DMS153 treated with DMSO at 0.1 percent for 48 hours (cell line): ENCODE data around the gene RAB33A.
A peak's percentile ranks its signal among the peaks of the same experiment; 100 is the strongest.

Source experiments
- DNase-seq: peaks from one replicate; lab custom pipeline; 2025; ENCODE audit not compliant: unreplicated experiment; lab: John Stamatoyannopoulos, UW

Gene RAB33A

DNA sequence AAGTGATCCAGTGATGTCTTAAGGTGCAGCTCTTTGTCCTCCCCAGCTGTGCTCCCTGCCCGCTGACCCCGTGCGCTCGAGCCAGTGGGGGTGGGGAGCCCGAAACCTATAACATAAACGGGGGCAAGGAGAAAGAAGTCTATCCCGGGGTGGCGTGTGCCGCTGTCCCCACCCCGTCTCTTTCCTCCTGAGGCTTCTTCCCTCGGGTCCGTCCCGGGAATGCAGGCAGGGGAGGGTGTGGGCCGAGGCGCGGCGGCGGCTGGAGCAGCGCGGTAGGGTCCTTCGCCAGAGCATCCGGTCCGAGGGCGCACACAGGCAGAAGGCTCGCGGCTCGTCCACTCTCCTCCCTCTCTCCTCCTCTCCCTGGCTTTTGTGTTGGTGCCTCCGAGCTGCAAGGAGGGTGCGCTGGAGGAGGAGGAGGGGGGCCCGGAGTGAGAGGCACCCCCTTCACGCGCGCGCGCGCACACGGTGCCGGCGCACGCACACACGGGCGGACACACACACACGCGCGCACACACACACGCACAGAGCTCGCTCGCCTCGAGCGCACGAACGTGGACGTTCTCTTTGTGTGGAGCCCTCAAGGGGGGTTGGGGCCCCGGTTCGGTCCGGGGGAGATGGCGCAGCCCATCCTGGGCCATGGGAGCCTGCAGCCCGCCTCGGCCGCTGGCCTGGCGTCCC is at the start of gene RAB33A:
TSS of gene RAB33A (plus strand) at position 517 of the 681 bp plus-strand sequence. CDS start at position 618, 101 bp downstream.
- DNase-seq: no peak

DNA sequence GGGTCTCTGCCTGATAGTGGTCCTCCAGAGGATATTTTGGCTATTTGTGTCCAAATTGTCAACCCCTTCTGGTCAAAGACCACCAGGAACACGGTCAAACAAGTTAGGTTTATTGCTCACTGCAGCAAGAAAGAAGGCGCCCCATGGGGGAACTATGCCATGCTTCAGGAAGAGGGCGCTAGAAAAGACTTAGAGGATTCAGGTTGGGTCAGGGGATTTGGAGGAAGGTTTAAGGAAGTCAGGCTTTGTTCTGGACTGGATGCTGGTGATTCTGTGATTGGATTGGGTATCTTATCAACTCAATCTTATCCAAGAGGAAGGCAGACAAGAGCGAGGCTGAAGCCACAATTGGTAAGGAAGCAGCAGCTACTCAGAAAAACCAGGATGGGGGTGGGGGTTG is 47.2 kb upstream of the RAB33A start:
- DNase-seq: no peak

- DNase-seq: no peak
Measured at GRCh38 chrX:130125091-130125874, 46.5 kb upstream of the RAB33A start.

GRCh38 chrX:130130990-130131389 is 40.8 kb upstream of the RAB33A start:
- DNase-seq: no peak

GRCh38 chrX:130136496-130136895 is 35.3 kb upstream of the RAB33A start:
- DNase-seq: no peak

DNA sequence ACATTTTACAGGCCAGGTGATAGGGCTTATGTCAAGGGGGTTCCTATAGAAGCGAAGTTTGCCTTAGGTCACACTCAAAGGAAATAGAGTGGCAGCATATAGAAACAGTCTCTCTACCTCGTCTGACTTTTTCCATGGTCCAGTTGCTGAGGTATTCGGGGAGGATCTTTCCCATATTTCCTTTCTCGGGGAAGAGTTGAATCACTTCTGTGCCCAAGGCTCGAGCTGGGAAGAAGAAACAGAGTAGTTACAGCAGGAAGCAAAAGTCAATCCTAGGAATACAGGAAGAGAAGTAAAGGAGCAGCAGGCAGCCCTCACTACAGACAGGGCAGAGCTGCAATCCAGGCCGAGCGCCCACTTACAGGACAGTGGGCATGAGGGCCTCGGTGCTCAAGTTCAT is 34.8 kb upstream of the RAB33A start:
- DNase-seq: no peak

DNA sequence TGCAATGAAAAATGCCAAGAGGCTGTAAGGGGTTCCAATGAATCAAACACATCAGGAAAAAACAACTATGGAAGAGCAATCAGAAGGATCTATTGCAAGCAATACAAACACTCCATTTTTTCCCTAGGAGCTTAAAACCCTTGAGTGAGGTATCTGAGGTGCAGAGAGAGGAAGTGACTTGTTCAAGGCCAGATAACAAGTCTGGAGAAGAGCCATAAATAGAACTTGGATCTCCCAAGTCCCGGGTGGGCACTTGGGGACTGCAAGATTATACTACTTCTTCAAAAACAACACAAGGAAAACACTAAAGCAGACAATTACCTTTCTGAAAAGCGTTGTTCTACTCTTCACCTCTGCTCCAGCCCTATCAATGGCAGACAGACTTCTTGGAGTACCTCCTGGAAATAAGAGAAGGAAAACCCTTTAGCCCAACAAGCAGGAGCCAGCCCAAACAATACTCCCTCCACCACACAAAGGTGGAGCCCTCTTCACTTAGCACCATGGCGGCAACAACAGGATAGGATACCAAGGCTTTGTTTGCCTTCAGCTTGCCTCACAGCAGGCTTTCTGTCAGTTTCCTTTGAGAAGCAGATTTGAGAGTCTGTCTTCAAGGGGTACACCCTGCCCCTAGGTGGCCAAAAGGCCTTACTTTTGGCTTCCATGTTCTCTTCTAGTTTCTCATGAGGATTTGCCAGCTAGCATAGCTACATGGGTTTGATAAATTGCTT is 32.1 kb upstream of the RAB33A start:
- DNase-seq: no peak

DNA sequence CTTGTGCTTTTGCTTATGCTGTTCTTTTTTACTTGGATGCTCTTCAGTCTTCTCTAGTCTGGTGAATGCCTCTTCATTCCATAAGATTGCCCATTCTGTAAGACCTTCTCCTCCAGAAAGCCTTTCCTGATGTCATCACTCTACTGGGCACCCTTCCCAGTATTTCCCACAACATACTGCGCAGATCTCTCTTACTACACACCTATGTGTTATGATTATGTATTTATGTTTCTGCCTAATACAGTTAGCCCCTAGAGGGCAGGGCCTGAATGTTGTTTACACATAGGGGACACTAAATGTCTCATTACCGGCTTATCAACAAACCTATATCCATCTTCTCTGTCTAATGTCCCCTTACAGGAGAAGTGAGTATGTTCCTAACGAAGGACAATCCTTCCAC is 27.3 kb upstream of the RAB33A start:
- DNase-seq: no peak

GRCh38 chrX:130145123-130145522 is 26.6 kb upstream of the RAB33A start:
- DNase-seq: no peak

- DNase-seq: no peak
Measured at GRCh38 chrX:130147631-130148030, 24.1 kb upstream of the RAB33A start.

GRCh38 chrX:130155564-130155963 is 16.2 kb upstream of the RAB33A start:
- DNase-seq: no peak

DNA sequence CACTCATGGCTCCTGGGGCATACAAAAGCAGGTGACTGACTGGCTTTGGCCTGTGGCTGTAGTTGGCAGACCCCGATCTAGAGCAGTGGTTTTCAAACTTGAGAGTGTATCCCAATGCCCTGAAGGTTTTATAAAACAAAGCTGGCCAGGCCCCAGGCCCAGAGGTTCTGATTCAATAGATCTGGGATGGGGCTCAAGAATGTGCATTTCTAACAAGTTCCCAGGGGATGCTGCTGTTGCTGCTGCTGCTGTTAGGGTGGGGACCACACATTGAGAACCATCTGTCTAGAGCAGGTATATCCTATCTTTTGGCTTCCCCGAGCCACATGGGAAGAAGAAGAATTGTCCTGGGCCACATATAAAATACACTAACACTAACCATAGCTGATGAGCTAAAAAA is 13.5 kb upstream of the RAB33A start:
- no peak for DNase-seq

DNA sequence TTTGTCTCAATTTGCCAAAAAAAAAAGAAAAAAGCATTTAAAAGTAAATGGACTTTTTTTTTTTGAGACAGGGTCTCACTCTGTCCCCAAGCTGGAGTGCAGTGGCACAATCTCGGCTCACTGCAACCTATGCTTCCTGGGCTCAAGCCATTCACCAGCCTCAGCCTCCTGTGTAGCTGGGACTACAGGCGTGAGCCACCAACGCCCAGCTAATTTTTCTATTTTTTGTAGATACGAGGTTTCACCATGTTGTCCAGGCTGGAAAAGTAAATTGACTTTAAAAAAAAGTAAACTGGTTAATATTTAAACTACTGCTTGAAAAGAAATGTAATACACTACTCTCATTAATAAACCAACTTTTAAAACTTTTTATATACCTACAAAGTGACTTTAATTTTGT is 12.0 kb upstream of the RAB33A start:
- no peak for DNase-seq

DNA sequence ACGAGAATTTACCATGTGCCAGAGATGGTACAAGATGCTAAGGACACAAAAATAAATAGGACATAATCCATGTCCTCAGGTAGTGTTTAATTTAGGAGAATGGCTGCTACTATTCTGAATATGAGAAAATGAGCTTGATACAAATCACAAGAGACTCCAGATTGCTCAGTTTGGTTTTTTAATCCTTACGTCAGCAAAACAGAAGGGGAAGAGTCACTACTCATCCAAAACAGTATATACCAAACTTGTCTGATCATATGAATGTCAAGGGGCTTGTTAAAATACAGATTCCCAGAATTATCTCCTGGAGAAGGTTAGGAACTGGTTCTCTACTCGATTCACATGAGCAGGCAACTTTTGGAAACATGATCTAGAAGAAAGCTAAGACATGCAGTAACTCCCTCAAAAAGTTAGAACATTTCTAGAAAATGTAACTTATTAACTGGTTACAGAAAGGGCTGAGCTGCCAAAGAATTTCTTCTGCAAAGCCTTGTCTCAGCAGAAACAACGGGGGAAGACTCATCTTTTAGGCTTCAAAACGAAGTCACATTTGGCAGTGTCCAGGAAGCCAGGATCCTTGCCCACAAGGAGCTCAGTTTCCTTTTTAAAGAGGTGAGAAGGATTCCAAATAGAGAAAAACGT is 9.5 kb upstream of the RAB33A start:
- no peak for DNase-seq

- DNase-seq: no peak
Measured at GRCh38 chrX:130163398-130163797, 8.4 kb upstream of the RAB33A start.

GRCh38 chrX:130165181-130165702 is 6.5 kb upstream of the RAB33A start:
- DNase-seq: no peak

DNA sequence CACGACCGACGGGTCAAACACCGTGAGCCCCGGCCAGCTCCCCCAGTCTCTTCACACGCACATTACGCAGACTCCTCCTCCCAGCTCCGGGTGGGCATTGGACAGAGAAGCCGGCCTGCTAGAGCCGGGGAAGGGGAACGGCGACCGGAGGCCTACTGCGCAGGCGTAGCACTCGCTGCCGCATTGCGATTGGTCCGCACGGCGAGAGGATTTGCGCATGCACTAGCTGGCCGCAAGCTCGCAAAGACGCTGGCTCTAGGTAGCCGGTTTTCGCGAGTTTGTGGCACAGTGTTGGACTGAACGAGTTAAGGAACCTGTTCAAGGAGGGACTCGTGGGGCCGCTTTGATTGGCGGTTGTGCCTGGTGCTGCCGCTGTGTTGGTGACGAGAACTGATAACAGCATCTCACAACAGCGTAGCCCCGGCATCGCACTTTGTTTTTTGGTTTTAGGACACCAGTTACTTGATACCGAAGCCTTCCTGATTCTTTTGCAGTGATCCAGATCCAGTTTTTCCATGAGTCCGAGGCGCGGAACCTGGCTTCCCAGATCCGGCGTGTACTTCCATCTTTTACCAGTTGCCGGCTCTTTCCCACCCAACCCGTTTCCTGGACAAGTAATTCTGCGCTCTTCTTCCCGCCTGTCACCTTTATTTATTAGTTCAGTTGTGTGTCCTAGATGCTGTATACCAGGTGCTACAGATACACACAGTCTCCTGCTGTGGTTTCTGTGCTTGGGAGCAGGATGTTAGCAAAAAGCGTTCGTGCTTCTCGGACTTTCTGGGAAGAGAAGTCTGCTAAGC is 5.9 kb upstream of the RAB33A start, which contains the start of gene AIFM1:
TSS of gene AIFM1 (minus strand) at position 139 of the 800 bp plus-strand sequence. CDS start 185 bp downstream, outside the sequence.
- peak; percentile 98 for DNase-seq

DNA sequence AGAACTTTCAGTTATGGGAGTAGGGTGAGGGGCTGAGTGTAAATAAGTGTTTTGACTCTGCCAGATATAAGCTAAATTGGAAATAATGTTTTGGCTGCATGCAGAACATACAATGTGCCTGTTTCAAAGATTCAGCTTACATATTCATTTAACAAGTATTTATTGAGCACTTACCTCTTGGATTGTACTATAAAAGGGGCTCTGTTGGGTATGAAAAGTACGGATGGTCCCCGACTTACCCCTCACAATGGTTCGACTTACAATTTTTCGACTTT is 5.3 kb upstream of the RAB33A start:
- no peak for DNase-seq

GRCh38 chrX:130167040-130167439 is 4.7 kb upstream of the RAB33A start:
- no peak for DNase-seq

DNA sequence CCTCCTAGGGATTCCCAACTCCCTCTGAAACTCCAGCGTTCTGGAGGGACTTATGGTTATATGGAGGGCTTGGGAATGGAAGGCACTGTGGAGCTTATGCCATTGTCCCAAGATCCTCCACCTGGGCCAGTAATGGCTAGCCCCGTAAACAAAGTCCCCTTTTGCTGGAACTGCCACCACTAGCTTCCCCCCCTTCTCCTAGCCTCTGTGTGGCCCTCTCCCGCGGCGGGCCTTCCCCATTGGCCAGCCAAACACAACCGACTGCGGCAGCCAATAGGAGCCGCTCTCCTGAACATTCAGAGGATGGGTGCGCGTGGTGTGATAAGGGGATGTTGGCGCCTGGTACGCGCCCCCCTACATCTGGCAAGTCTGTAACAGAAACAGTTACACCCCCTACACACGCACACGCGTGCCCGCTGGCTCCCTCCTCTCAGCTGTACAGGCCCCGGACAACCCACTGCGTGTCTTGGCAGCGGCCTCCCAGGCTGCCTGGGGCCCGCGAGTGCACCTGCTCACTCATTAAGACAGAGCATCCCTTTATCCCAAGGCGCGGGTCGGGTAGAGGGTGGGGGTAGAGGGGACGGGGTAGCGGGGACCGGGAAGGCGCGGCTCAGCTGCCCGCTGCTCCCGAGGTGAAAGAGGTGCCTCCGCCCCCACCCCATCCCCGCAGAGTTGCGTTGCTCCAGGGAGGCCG is 863 bp upstream of the RAB33A start:
- DNase-seq: peak; percentile 52
